Esophagus muscularis mucosa (tissue), 4 donors: ENCODE results near the gene RPL11.

Experiments
- EP300 ChIP-seq: sonication (generic); formaldehyde crosslinking; IDR thresholded peaks from one replicate; pipeline ENCODE4 v1.6.1; 2017; ENCODE audit warnings: antibody characterized with exemption
- POLR2A ChIP-seq: fragments of 450-650 bp; IDR thresholded peaks from one replicate; pipeline ENCODE4 v1.6.1; 2017; ENCODE audit warnings: antibody characterized with exemption, moderate library complexity, mild to moderate bottlenecking, low read depth
- POLR2AphosphoS5 ChIP-seq, 2 donors: sonication (generic); formaldehyde crosslinking; IDR thresholded peaks; one replicate each; pipeline ENCODE4 v1.6.1; 2017; ENCODE audit warnings: antibody characterized with exemption in 2 of 2
- TF ChIP-seq, protein P1 (sequence below), 3 experiments: fragments of 200-600 bp in 2 of 3; fragments of 450-650 bp in 1 of 3; sonication (generic) in 2 of 3; IDR thresholded peaks; one replicate each; pipeline ENCODE4 v1.5.1; 2017 to 2019; ENCODE audit warnings: antibody characterized with exemption in 3 of 3, mild to moderate bottlenecking in 2 of 3, moderate library complexity in 1 of 3

DNA sequence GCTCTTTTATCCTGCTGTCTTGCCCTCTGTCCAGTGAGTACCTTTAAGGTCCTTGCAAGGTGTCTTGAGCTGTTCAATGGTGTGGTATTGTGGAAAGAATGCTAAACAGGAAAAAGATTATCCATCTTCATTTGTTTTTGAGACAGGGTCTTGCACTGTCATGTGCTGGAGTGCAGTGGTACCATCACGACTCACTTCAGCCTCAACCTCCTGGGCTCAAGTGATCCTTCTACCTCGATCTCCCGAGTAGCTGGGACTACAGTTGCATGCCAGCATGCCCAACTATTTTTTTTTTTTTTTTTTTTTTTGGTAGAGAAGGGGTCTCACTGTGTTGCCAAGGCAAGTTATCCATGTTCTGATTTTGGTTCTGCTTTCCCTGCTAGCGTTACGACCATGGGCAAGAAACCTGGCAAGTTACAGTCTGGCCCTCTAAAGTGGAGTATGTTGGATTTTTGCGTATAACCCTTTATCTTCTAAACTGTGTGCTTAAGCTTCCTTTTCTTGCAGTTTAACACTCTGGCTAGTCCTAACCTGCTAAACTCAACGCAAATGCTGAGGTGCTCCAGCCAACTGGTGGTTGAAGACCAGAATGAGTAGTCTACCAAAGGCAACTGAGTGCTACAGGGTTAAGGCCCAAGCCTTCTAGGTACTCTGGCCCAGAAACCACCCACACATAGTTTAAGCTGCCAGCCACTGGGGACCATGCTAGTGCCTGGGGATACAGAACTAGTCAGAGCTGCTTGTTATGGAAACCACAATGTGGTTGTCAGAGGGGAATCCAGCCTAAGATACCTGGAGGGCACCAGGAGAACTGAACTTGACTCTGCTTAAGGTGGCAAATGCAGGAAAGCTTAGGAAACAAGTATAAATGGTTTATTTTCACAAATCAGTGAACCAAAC lies 7.9 kb downstream of the RPL11 start:
- TF ChIP-seq, protein P1, sequence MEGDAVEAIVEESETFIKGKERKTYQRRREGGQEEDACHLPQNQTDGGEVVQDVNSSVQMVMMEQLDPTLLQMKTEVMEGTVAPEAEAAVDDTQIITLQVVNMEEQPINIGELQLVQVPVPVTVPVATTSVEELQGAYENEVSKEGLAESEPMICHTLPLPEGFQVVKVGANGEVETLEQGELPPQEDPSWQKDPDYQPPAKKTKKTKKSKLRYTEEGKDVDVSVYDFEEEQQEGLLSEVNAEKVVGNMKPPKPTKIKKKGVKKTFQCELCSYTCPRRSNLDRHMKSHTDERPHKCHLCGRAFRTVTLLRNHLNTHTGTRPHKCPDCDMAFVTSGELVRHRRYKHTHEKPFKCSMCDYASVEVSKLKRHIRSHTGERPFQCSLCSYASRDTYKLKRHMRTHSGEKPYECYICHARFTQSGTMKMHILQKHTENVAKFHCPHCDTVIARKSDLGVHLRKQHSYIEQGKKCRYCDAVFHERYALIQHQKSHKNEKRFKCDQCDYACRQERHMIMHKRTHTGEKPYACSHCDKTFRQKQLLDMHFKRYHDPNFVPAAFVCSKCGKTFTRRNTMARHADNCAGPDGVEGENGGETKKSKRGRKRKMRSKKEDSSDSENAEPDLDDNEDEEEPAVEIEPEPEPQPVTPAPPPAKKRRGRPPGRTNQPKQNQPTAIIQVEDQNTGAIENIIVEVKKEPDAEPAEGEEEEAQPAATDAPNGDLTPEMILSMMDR (IDR thresholded peaks at IDR 0.05), result no peak
- no peak for TF ChIP-seq EP300
- no peak for TF ChIP-seq POLR2A
- TF ChIP-seq POLR2AphosphoS5 (IDR thresholded peaks at IDR 0.05), result no peak
